Measurements from ENCODE around the gene CNGB1.

The CNGB1 gene

DNA sequence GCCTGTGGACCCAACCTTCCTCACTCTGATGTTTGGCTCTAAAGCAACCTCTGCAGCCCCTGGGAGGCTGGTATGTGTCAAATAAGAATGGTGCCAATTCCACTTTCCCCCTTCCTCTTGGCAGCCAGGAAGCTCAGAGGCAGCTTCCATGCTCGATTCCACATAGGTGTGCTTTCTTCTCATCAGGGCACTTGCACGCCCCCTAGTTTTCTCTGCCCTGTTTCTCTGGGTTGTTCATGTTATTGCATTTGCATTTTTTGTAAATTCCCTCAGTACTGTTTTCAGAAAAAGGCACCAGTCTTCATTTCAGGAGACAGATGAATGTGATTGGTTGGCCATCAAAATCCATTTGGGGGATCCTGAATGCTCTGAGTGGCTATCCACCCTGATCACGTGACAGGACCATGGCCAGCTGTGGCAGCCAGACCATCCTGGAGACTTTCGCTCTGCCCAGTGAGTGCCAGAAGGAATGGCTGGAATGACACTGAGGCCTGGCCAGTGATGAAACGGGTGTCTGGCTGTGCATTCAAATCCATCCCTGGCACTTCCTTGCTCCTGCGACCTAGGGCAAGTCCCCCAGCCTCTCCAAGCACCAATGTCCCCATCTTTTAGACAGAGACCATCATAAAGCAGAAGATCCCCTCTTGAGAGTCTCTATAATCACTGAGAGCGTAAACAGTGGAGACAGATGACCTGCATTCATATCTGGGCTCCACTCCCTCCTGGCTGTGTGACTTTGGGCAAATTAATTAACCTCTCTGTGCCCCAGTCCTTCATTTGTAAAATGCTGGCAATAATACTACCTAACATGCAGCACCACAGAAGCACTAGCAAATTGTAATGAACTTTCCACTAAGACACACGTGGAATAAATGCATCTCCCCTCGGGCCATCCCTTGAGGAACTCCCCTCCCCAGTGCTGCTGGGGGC, 56.4 kb downstream of the CNGB1 start:
- Mint-ChIP-seq H3K36me3 (ENCODE audit: low read depth) (no peaks in the 10 kb centered on the region), H3K4me3 (no peak overlapping the region), H3K9me3 (no peaks in the 10 kb centered on the region), H3K4me1 (ENCODE audit: low read depth) (no peaks in the 10 kb centered on the region), H3K27me3 (ENCODE audit: low read depth) (peaks cover 4% of the 10 kb centered on the region), H3K27ac (no peak overlapping the region)

DNA sequence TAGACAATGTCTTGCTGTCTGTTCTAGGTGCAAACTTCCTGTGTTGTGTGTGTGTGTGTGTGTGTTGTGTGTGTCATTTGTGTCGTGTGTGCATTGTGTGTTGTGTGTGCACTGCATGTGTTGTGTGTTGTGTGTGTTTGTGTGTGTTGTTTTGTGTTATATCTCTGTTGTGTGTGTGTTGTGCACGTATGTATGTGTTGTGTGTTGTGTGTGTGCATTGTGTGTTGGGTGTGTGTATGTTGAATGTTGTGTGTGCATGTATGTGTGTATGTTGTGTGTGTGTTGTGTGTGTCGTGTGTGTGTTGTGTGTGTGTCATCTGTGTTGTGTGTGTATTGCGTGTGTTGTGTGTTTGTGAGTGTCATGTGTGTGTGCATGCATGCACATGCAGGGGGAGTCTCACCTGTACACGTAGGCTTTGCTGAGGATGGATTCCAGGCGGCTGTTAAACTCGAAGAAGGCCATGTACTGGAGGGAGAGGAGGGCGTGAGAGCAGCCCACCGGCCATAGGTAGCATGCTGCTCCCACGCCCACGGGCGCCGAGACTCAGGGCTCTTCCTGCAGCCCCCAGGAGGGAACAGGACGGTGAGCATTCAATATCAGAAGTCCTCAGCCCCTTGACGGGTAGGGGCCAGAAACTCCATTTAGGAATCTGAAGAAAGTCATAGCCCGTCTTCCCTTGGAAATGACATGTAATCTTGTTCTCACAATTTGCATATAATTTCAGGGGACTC, 58.2 kb downstream of the CNGB1 start:
- H3K4me3 Mint-ChIP-seq = no peak overlapping the region
- H3K27me3 Mint-ChIP-seq (ENCODE audit: low read depth) = peaks cover 4% of the 10 kb centered on the region
- no peaks in the 10 kb centered on the region for H3K9me3 Mint-ChIP-seq
- H3K27ac Mint-ChIP-seq = no peak overlapping the region
- no peaks in the 10 kb centered on the region for H3K36me3 Mint-ChIP-seq (ENCODE audit: low read depth)
- H3K4me1 Mint-ChIP-seq (ENCODE audit: low read depth) = no peaks in the 10 kb centered on the region

DNA sequence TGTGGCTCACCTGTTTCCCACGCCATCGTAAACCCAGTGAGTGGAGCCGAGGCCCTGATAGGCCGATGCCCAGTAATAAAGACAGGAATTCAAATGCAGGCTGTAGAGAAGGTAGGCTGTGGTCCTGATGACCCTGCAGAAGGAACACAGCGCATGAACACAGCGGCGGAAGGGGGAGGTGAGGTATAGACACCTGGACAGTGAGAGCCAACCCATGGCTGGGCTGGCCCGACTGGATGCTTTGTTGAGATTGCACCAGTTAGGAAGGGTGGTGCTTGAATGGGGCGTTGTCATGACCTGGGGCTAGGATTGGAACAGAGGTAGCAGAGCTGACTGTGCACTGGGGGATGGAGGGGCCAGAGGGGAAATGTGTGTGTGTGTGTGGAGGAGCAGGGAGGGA, 59.2 kb downstream of the CNGB1 start:
- H3K4me3 Mint-ChIP-seq = no peak overlapping the region
- no peak overlapping the region for H3K27ac Mint-ChIP-seq
- H3K36me3 Mint-ChIP-seq (ENCODE audit: low read depth) = no peaks in the 10 kb centered on the region
- H3K27me3 Mint-ChIP-seq (ENCODE audit: low read depth) = peaks cover 4% of the 10 kb centered on the region
- no peaks in the 10 kb centered on the region for H3K9me3 Mint-ChIP-seq
- no peaks in the 10 kb centered on the region for H3K4me1 Mint-ChIP-seq (ENCODE audit: low read depth)

DNA sequence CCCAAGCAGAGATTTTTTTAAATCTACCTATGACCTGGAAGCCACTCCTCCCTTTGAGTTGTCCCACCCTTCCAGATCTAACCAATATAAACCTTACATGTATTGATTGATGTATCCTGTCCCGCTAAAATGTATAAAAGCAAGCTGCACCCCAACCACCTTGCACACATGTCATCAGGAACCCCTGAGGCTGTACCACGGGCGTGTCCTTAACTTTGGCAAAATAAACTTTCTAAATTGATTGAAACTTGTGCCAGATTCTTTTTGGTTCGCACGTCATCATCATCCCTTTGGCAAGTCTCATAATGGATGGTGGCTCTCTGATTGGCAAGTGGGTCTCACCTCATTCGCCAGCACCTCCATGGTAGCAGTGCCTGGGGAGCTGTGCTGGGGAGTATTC, 60.2 kb downstream of the CNGB1 start:
- no peaks in the 10 kb centered on the region for H3K4me1 Mint-ChIP-seq (ENCODE audit: low read depth)
- H3K4me3 Mint-ChIP-seq = no peak overlapping the region
- no peaks in the 10 kb centered on the region for H3K9me3 Mint-ChIP-seq
- no peaks in the 10 kb centered on the region for H3K36me3 Mint-ChIP-seq (ENCODE audit: low read depth)
- H3K27ac Mint-ChIP-seq = no peak overlapping the region
- H3K27me3 Mint-ChIP-seq (ENCODE audit: low read depth) = peaks cover 4% of the 10 kb centered on the region

DNA sequence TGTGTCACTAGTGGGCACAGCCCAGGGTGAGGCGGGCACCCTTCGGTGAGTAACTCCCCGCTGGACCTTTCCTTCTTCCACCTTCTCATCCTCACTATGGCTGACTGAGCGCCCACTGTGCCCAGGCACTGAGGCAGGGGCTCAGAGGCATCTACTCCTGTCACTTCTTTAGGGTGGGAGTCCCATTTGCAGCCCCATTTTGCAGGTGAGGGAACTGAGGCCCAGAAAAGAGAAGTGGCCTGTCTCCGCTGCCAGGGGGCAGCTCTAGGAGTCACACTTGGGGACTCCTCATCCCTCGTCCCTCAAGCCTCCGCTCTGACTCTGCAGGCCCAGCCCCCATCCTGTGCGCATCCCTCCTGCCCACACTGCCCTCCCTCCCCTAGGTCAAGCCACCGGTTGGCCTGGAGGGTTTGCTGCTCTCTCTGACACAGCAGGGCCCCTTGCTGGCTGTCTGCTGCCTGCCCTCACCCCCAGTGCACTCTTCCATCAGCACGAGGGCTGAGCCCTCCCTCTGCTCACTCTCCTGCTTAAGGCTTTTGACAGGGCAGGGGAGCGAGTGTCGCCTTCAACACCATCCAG, 62.4 kb downstream of the CNGB1 start:
- Mint-ChIP-seq H3K4me1 (ENCODE audit: low read depth) (no peaks in the 10 kb centered on the region), H3K27me3 (ENCODE audit: low read depth) (peaks cover 4% of the 10 kb centered on the region), H3K4me3 (no peak overlapping the region), H3K27ac (no peak overlapping the region), H3K36me3 (ENCODE audit: low read depth) (no peaks in the 10 kb centered on the region), H3K9me3 (no peaks in the 10 kb centered on the region)

DNA sequence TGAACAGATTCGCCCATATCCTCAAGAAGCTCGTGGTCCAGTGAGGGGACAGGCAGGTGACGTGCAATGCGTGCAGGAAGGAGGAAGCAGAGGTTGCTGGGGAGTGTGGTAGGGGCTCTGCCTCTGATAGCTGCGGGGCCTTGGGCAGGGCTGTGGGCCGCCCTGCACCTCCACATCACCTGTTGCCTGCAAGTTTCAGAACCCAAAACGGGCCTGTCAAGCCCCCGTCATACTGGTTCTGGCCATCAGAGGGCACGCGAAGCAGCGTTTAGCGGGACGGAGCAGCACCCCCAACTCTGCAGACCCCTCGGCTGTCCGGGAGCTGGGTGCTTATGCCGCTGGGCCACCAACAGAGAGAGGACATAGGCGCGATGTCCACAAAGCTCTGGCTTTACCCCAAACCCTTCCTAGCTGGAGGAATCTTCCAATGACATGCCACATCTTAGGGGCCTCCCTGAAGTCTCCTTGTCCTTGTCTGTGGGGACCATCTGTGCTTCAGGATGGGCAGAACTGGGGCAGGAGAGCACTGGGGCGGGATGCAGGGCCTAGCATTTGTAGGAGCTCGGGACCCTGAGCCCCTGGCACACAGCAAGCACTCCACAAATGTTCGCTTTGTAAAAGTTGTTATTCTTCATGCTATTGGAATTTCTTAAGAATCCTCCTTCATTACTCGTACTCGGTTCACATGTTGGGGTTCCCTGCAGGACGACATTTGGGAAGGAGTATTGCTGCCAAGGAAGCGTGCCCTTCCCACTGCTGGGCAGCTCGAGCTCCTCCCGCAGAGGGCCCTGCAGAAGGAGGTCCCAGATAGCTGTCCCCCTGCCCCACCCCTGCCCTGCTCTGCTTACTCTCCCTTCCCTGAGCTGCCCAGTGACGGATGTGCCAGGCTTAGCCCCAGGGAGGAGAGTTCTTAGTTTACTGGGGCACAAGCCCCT, 64.3 kb downstream of the CNGB1 start:
- H3K36me3 Mint-ChIP-seq (ENCODE audit: low read depth) = no peaks in the 10 kb centered on the region

DNA sequence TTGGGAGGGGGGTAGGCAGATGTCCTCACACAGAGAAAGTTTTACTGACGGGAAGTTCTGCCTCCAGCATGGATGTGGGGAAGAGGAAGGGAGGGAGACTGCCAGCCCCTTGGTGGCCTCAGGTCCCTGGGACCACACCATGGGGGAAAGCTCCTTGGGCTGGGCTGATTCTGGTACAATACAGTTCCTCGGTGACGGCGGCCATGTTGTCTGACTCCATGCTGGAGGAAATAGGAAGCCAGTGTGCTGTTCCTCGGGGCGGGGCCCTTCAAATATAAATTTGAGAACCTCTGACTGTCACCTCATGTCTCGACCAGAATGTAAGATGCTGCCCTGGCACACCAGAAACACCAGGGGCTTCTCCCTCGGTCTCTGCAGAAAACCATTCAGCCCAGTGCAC, 66.8 kb downstream of the CNGB1 start:
- Mint-ChIP-seq H3K4me3 (no peak overlapping the region), H3K9me3 (no peaks in the 10 kb centered on the region), H3K27me3 (ENCODE audit: low read depth) (peaks cover 3% of the 10 kb centered on the region), H3K36me3 (ENCODE audit: low read depth) (no peaks in the 10 kb centered on the region), H3K27ac (no peak overlapping the region), H3K4me1 (ENCODE audit: low read depth) (peaks cover 3% of the 10 kb centered on the region)

More for the DNA sequence above, 64.3 kb downstream of the CNGB1 start:
- no peak overlapping the region for H3K4me3 Mint-ChIP-seq
- no peaks in the 10 kb centered on the region for H3K9me3 Mint-ChIP-seq
- H3K4me1 Mint-ChIP-seq (ENCODE audit: low read depth) = no peaks in the 10 kb centered on the region
- H3K27me3 Mint-ChIP-seq (ENCODE audit: low read depth) = peaks cover 5% of the 10 kb centered on the region
- H3K27ac Mint-ChIP-seq = no peak overlapping the region

DNA sequence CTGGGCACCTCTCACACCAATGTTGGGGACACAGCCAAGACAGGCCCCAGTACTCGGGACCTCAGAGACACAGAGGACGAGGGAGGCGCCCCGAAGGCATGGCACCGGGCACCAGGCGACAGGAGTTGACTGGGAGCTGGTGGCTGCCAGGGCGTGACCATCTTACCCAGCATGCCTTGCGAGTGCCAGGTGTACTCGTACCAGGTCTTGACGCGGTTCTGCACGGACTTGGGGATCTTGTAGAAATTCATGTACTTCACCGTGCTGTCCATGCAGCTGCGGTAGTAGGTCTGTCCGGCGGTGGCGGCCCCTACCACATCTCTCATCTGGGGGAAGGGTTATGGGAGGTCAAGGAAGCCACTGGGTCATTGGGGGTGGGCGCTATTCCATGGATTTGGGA, 67.3 kb downstream of the CNGB1 start:
- no peak overlapping the region for H3K4me3 Mint-ChIP-seq
- peaks cover 3% of the 10 kb centered on the region for H3K27me3 Mint-ChIP-seq (ENCODE audit: low read depth)
- H3K27ac Mint-ChIP-seq = no peak overlapping the region
- no peaks in the 10 kb centered on the region for H3K9me3 Mint-ChIP-seq
- peaks cover 3% of the 10 kb centered on the region for H3K4me1 Mint-ChIP-seq (ENCODE audit: low read depth)
- no peaks in the 10 kb centered on the region for H3K36me3 Mint-ChIP-seq (ENCODE audit: low read depth)

DNA sequence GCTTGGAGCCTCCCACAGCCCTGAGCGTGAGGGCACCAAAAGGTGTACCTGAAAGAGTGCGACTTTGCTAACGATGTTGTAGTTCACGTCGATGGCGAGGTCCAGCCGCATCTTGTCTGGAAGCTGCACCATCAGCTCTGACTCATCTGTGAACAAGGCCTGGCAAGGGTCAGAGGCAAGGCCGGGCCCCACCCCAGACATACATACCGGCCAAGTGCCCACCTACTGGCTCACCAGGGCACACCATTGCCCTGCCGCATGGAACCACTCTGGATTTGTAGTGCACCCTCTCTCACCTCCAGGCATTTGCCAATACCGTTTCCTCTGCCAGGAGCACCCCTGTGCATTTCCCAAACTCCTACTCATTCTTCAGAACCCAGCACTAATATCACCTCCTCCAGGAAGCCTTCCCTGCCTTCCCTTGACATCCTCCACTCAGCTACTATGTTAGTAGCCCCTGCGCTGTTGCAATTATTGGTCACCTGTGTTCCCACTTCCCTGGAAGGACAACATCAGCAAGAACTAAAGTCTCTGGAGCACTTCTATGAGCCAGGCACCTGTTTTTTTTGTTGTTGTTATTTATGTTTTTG, 69.4 kb downstream of the CNGB1 start:
- H3K27ac Mint-ChIP-seq = no peak overlapping the region
- no peak overlapping the region for H3K4me3 Mint-ChIP-seq
- no peaks in the 10 kb centered on the region for H3K36me3 Mint-ChIP-seq (ENCODE audit: low read depth)
- no peaks in the 10 kb centered on the region for H3K9me3 Mint-ChIP-seq
- H3K27me3 Mint-ChIP-seq (ENCODE audit: low read depth) = peaks cover 7% of the 10 kb centered on the region
- peaks cover 3% of the 10 kb centered on the region for H3K4me1 Mint-ChIP-seq (ENCODE audit: low read depth)

DNA sequence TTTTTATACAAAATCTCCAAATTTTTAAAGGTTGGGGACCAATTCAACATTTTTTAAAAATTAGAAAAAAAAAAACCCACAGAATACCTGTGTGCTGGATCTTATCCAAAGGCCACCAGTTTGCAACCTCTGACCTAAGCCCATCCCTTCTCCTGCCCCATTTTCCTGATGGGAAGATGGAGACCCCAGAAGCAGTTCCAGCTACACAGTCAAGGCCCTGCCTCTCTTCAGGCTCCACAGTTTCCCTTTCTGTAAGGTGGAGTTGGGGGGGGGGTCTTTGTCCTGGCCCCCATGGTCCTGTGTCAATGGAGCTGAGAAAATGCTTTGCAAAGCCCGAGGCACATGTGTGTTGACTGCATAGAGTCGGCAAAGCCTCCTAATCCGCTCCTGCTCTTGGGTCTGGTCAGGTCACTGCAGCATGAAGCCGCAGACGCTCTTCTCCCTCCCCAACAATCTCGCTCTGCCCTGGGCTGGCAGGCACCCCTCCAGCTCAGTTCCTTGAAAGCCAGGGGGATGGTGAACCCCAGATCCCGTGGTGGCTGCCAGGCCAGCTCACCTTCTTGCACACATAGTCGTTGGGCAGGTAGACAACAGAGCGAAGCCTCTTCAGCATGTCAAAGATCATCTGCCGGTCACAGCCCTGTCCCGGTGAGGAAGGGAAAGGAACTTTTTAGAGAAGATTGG, 70.0 kb downstream of the CNGB1 start:
- no peak overlapping the region for H3K27ac Mint-ChIP-seq
- H3K27me3 Mint-ChIP-seq (ENCODE audit: low read depth) = peaks cover 7% of the 10 kb centered on the region
- no peaks in the 10 kb centered on the region for H3K36me3 Mint-ChIP-seq (ENCODE audit: low read depth)
- peaks cover 3% of the 10 kb centered on the region for H3K4me1 Mint-ChIP-seq (ENCODE audit: low read depth)
- H3K4me3 Mint-ChIP-seq = no peak overlapping the region
- H3K9me3 Mint-ChIP-seq = no peaks in the 10 kb centered on the region

DNA sequence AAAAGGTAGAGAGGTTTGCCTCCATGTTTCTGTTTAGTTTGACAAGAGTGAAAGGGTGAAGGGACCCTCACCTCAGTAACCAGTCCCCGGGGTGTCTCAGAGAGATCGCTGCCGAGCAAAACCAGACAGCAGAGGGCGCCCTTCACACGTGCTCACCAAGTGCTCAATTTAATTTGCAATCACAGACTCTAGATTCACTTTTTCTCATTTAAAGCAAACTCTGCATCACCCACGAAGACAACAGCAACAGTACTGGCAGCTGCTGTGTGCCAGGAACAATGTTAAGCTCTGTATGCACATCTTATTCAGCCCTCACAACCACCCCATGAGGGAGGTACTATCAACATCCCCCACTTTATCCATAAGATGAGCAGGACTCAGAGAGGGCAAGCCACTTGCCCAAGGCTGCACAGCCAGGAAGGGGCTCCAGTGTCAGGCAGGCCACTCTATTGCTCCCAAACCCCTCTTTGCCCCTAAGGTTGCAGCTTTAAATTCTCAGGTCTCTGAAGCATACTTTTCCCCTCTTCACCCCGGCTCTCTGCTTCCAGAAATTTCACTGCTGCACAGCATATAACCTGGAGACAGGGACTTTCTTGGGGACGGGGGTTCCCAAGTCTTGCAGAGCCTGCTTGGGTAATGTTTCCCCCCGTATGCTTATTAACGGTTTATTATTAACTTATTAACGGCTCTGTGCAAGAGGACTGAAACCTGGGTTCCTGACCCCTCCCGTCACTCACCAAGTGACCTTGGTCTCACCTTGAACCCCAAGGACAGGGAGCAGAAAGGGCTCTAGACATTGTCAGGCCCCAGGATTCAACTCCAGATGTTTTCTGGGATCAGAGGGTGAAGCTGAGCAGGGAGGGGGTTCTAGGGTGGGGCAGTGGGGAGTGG, 70.9 kb downstream of the CNGB1 start:
- Mint-ChIP-seq H3K4me1 (ENCODE audit: low read depth) (peaks cover 3% of the 10 kb centered on the region), H3K36me3 (ENCODE audit: low read depth) (no peaks in the 10 kb centered on the region), H3K27me3 (ENCODE audit: low read depth) (peaks cover 7% of the 10 kb centered on the region), H3K27ac (no peak overlapping the region), H3K4me3 (no peak overlapping the region), H3K9me3 (no peaks in the 10 kb centered on the region)

DNA sequence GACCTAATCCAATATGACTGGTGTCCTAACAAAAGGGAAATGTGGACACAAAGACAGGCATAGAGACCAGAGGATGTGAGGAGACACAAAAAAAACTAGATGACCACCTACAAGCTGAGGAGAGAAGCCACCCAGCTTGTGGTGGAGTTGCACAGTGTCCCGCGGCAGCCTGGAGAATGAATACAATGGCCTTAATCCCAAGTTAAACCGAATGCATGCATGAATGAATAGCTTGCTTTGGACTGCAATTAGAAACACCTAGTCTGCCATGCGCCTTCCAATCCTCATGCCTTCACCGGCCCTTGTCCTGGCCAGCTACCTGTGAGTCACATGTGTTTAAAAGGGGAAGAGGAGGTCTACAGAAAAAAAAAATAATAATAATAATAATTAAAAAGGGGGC, 72.0 kb downstream of the CNGB1 start:
- no peaks in the 10 kb centered on the region for H3K36me3 Mint-ChIP-seq (ENCODE audit: low read depth)
- H3K9me3 Mint-ChIP-seq = no peaks in the 10 kb centered on the region
- no peak overlapping the region for H3K27ac Mint-ChIP-seq
- peaks cover 14% of the 10 kb centered on the region for H3K27me3 Mint-ChIP-seq (ENCODE audit: low read depth)
- H3K4me3 Mint-ChIP-seq = no peak overlapping the region
- peaks cover 12% of the 10 kb centered on the region for H3K4me1 Mint-ChIP-seq (ENCODE audit: low read depth)

DNA sequence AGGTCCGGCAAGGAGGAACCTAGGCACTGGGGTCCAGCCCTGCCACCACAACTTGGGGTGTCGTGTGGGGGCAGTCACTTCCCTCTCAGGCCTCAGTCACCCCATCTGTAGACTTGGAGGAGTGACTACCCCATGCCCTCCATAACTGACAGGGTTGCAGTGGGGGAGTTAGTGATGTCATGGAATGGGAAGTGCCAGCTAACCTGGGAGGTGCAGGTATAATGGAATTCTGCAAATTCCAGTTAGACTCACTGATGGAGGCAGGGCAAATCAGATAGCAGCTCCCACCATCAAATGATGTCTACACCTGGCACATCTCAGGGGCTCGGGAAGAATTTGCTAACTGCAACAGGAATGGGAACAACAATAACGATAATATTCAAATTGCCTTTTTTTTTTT, 72.9 kb downstream of the CNGB1 start:
- H3K4me3 Mint-ChIP-seq = no peak overlapping the region
- peaks cover 15% of the 10 kb centered on the region for H3K27me3 Mint-ChIP-seq (ENCODE audit: low read depth)
- no peaks in the 10 kb centered on the region for H3K9me3 Mint-ChIP-seq
- H3K36me3 Mint-ChIP-seq (ENCODE audit: low read depth) = no peaks in the 10 kb centered on the region
- no peak overlapping the region for H3K27ac Mint-ChIP-seq
- peaks cover 14% of the 10 kb centered on the region for H3K4me1 Mint-ChIP-seq (ENCODE audit: low read depth)
